ENCODE data around the gene SCYGR5. TPM values are rescaled to one million over a fixed set of nuclear protein-coding genes. Genes with fewer than 3 reads are reported as not detected.

Gene SCYGR5
- total and polyA plus RNA-seq, 2 experiments from 2014 or later = not detected

DNA sequence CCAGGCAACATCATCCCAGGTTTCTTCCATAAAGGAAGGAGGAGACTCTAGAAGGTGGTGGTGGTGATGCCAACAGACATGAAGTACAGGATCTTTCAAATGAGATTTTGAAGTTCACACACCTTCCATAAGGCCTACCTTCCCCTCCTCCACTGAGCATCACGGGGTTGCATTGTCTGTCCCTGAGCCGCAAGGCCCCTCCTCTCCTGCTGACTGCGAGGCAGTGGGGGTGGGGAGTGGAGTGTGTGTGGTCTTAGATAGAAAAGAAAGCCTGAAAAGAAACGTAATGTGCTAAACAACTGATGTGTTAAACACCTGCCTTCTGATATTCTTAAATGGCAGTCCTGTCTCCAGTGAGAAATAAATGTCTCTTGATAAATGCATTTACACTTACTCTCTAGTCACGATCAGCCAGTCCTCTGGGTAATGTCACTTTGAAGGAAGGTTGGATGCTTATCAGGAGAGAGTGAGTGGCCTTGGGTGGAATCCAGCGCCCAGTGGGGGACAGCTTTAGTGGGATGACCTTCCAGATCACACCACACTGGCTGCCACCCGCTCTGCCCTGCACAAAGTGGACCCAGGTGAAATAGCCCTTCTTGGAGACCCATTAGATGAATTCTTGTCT is 5.5 kb upstream of the SCYGR5 start:
- Histone ChIP-seq H3K27me3 (ENCODE audit: insufficient read depth) (no peaks in the 10 kb centered on the region), H3K4me1 (ENCODE audit: insufficient read depth) (peaks cover 18% of the 10 kb centered on the region), H3K27ac (ENCODE audit: low read depth) (no peak overlapping the region), H4K20me1 (replicated peaks; ENCODE audit: insufficient read depth) (no peaks in the 10 kb centered on the region), H3K9me2 (ENCODE audit: insufficient read depth) (peaks cover 5% of the 10 kb centered on the region; the same call in 1 of the 2 replicates), H2AFZ (peak overlapping the region; percentile 77), H3K36me3 (ENCODE audit: insufficient read depth) (no peaks in the 10 kb centered on the region), H3K4me2 (peak overlapping the region; percentile 59), H3K79me2 (replicated peaks; ENCODE audit: insufficient read depth) (no peaks in the 10 kb centered on the region), H3K4me3 (no peak overlapping the region), H3F3A (replicated peaks; ENCODE audit: low read depth) (no peaks in the 10 kb centered on the region)
- no peak overlapping the region; the same call in 2 of the 3 replicates for H3K4me3 Mint-ChIP-seq
- H3K27me3 Mint-ChIP-seq (ENCODE audit: insufficient read depth, low read depth, poor library complexity) = no peaks in the 10 kb centered on the region
- TF ChIP-seq STAT1 (IDR thresholded peaks at IDR 0.05; ENCODE audit: unreplicated experiment) = no peak
- no peak for TF ChIP-seq POLR2AphosphoS5 (IDR thresholded peaks at IDR 0.05; ENCODE audit: low read depth)
- TF ChIP-seq ZNF331 (CRISPR knock-in tag; IDR thresholded peaks at IDR 0.05; ENCODE audit: low read depth) = no peak
- no peak for TF ChIP-seq ZNF462 (CRISPR knock-in tag; IDR thresholded peaks at IDR 0.05)
- no peak for TF ChIP-seq ZNF114 (CRISPR knock-in tag; IDR thresholded peaks at IDR 0.05)
- TF ChIP-seq CTCF (conservative IDR thresholded peaks at IDR 0.05; ENCODE audit: low read depth in 2 of 2) = no peak
- H3K9me3 Mint-ChIP-seq = no peaks in the 10 kb centered on the region
- peaks cover 15% of the 10 kb centered on the region for H3K4me1 Mint-ChIP-seq
- peak overlapping the region; percentile 39; the same call in 1 of the 2 replicates for H3K27ac Mint-ChIP-seq
- H3K36me3 Mint-ChIP-seq (ENCODE audit: low read depth) = no peaks in the 10 kb centered on the region
- ATAC-seq = peak; percentile 92
- DNase-seq (ENCODE audit: low spot score) = peak; percentile 69
